ENCODE results near the gene UST.

DNA sequence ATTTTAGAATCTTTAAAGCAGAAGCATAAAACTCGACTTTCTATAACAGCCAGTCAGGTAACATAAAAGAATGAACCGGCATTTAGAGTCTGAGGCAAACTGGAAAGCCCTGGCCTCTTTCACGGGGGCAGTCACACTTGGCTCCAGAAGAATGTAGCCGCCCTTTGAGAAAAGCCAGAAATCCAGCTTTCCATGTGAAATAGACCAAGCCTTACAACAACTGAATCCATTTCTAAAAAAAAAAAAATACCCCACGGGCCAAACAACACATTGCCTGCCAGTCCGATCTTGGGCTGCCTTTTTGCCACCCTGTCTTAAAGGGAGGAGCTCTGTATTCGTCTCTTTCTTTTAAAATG is 317.8 kb downstream of the UST start:
- TF ChIP-seq CTCF (conservative IDR thresholded peaks at IDR 0.05; ENCODE audit: low read length) (no peak), EZH2phosphoT487 (IDR thresholded peaks at IDR 0.05; ENCODE audit: borderline replicate concordance) (no peak)

Data from Loucy (cell line).